ENCODE data around the gene TAF3. TPM values are rescaled to one million over a fixed set of nuclear protein-coding genes. Genes with fewer than 3 reads are reported as not detected.

The TAF3 gene
- total RNA-seq, 1 donor from 2014 or later, result 8.5 TPM

GRCh38 chr10:7953447-7953846 lies 135.1 kb downstream of the TAF3 start:
- TF ChIP-seq, protein P1, sequence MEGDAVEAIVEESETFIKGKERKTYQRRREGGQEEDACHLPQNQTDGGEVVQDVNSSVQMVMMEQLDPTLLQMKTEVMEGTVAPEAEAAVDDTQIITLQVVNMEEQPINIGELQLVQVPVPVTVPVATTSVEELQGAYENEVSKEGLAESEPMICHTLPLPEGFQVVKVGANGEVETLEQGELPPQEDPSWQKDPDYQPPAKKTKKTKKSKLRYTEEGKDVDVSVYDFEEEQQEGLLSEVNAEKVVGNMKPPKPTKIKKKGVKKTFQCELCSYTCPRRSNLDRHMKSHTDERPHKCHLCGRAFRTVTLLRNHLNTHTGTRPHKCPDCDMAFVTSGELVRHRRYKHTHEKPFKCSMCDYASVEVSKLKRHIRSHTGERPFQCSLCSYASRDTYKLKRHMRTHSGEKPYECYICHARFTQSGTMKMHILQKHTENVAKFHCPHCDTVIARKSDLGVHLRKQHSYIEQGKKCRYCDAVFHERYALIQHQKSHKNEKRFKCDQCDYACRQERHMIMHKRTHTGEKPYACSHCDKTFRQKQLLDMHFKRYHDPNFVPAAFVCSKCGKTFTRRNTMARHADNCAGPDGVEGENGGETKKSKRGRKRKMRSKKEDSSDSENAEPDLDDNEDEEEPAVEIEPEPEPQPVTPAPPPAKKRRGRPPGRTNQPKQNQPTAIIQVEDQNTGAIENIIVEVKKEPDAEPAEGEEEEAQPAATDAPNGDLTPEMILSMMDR (IDR thresholded peaks at IDR 0.05), result no peak
- Histone ChIP-seq H3K36me3 (no peaks in the 10 kb centered on the region), H3K27me3 (no peaks in the 10 kb centered on the region), H3K27ac (no peak overlapping the region), H3K4me3 (no peak overlapping the region), H3K4me1 (no peaks in the 10 kb centered on the region), H3K9me3 (no peaks in the 10 kb centered on the region)
- intact Hi-C loops (cut with DNase I), result no loop called here
- DNase-seq (ENCODE audit: low spot score in 2 of 2), result no peak

GRCh38 chr10:7955446-7955845 lies 137.1 kb downstream of the TAF3 start:
- H3K9me3 ChIP-seq, result no peaks in the 10 kb centered on the region
- no peak overlapping the region for H3K27ac ChIP-seq
- no peaks in the 10 kb centered on the region for H3K36me3 ChIP-seq
- no peaks in the 10 kb centered on the region for H3K4me1 ChIP-seq
- no peaks in the 10 kb centered on the region for H3K27me3 ChIP-seq
- TF ChIP-seq, protein P1 (IDR thresholded peaks at IDR 0.05), result no peak
- intact Hi-C loops (cut with DNase I), result no loop called here
- DNase-seq (ENCODE audit: low spot score in 2 of 2), result no peak
- H3K4me3 ChIP-seq, result no peak overlapping the region

- TF ChIP-seq, protein P1 (IDR thresholded peaks at IDR 0.05), result no peak
- Histone ChIP-seq H3K27me3 (no peaks in the 10 kb centered on the region), H3K27ac (no peak overlapping the region), H3K4me3 (no peak overlapping the region), H3K36me3 (no peaks in the 10 kb centered on the region), H3K9me3 (no peaks in the 10 kb centered on the region), H3K4me1 (no peaks in the 10 kb centered on the region)
- intact Hi-C loops (cut with DNase I), result no loop called here
- DNase-seq (ENCODE audit: low spot score in 2 of 2), result no peak
These were observed 138.2 kb downstream of the TAF3 start for GRCh38 chr10:7956508-7956907.

GRCh38 chr10:7957591-7957990 lies 139.3 kb downstream of the TAF3 start:
- intact Hi-C loops (cut with DNase I), result no loop called here
- H3K36me3 ChIP-seq, result no peaks in the 10 kb centered on the region
- H3K4me1 ChIP-seq, result no peaks in the 10 kb centered on the region
- no peaks in the 10 kb centered on the region for H3K9me3 ChIP-seq
- TF ChIP-seq, protein P1 (IDR thresholded peaks at IDR 0.05), result no peak
- no peak for DNase-seq (ENCODE audit: low spot score in 2 of 2)
- no peak overlapping the region for H3K4me3 ChIP-seq
- no peak overlapping the region for H3K27ac ChIP-seq
- no peaks in the 10 kb centered on the region for H3K27me3 ChIP-seq

DNA sequence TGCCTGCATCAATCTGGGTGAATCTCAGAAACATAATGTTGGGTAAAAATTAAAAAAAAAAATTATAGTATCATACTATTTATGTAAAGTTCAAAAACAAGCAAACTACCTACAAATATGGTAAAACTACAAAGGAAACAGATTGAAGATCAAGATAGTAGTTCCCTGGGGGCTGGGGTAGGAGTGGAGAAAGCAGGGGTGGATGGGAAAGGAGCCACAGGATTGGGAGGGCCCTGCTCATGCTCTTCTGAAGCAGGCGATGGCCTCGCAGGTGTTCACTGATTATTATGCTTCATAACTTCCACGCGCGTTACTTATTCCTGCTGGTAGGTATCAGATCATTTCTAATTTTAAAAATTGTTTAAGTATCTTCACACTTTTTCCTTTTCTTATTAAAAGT lies 140.1 kb downstream of the TAF3 start:
- H3K36me3 ChIP-seq, result no peaks in the 10 kb centered on the region
- no peaks in the 10 kb centered on the region for H3K9me3 ChIP-seq
- H3K27ac ChIP-seq, result no peak overlapping the region
- intact Hi-C loops (cut with DNase I), result no loop called here
- no peak for DNase-seq (ENCODE audit: low spot score in 2 of 2)
- no peak overlapping the region for H3K4me3 ChIP-seq
- H3K4me1 ChIP-seq, result no peaks in the 10 kb centered on the region
- TF ChIP-seq, protein P1 (IDR thresholded peaks at IDR 0.05), result no peak
- no peaks in the 10 kb centered on the region for H3K27me3 ChIP-seq

DNA sequence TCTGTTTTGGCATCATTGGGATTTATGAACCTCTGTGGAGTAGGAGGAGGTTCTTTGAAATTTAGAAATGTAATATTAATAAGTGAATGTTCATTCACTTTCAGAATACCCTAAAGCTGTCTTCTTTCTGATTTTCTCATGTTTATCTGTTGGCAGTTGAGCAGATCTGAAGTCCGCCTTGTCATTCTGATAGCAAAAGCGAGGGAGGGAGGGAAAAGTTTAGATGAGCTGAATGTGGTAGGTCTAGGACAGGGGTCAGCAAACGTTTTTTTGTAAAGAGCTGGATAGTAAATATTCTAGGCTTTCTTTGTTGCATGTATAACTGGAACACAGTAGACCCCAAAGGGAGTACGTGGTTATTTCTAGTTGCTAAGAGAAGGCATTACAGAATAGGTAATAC lies 141.8 kb downstream of the TAF3 start:
- Histone ChIP-seq H3K27me3 (no peaks in the 10 kb centered on the region), H3K4me1 (no peaks in the 10 kb centered on the region), H3K36me3 (peaks cover 7 to 14% of the 10 kb centered on the region in 2 donors), H3K9me3 (no peaks in the 10 kb centered on the region), H3K4me3 (no peak overlapping the region), H3K27ac (no peak overlapping the region)
- intact Hi-C loops (cut with DNase I), result no loop called here
- TF ChIP-seq, protein P1 (IDR thresholded peaks at IDR 0.05), result no peak
- no peak for DNase-seq (ENCODE audit: low spot score in 2 of 2)

Data from ascending aorta (tissue), 2 donors.